H1 (cell line): ENCODE measurements around the gene KDR. TPM values are rescaled to one million over a fixed set of nuclear protein-coding genes. Genes with fewer than 3 reads are reported as not detected.

ENCODE experiments used
- CTCF ChIA-PET: fragments of 300-600 bp; sonication (Branson Sonifier 250); formaldehyde crosslinking; loops from one replicate; lab custom pipeline; 2021; ENCODE audit not compliant: partially characterized antibody; lab: Charles Lee
- POLR2A ChIA-PET: fragments of 300-600 bp; sonication (Branson Sonifier 250); formaldehyde crosslinking; loops from one replicate; lab custom pipeline; 2021; ENCODE audit warnings: inconsistent platforms; ENCODE audit not compliant: partially characterized antibody; lab: Charles Lee
- DNase-seq, 2 experiments: peaks; one replicate each; pipeline versions ENCODE4 v3.0.0 to v3.0.0-alpha.2; 2010 to 2022; ENCODE audit warnings: low spot score in 2 of 2, low read depth in 1 of 2, mixed read lengths in 1 of 2
- FAIRE-seq: peaks from 2 replicates; lab custom pipeline; 2011; peaks lifted over from hg19 to GRCh38; lab: Jason Lieb, UNC
- H2AFZ ChIP-seq: 2 replicates; pipeline ENCODE4 v1.8.1; 2012; ENCODE audit warnings: low read length, inconsistent platforms
- H2AK5ac ChIP-seq: 2 replicates; pipeline ENCODE4 v1.6.1; 2013; ENCODE audit warnings: low read depth, low read length
- H2BK120ac ChIP-seq: replicated peaks from 2 replicates; pipeline ENCODE3; 2013; ENCODE audit warnings: low read depth, low read length, inconsistent platforms
- H2BK12ac ChIP-seq: 2 replicates; pipeline ENCODE4 v1.6.1; 2013; ENCODE audit warnings: low read depth, low read length
- H2BK15ac ChIP-seq: 2 replicates; pipeline ENCODE4 v1.6.1; 2013; ENCODE audit warnings: low read length
- H2BK20ac ChIP-seq: 2 replicates; pipeline ENCODE4 v1.6.1; 2013; ENCODE audit warnings: low read length
- H2BK5ac ChIP-seq: 2 replicates; pipeline ENCODE4 v1.6.1; 2013; ENCODE audit warnings: low read depth, low read length
- H3K14ac ChIP-seq: 2 replicates; pipeline ENCODE4 v1.6.1; 2013; ENCODE audit warnings: inconsistent platforms; ENCODE audit not compliant: insufficient read length
- H3K18ac ChIP-seq: 2 replicates; pipeline ENCODE4 v1.6.1; 2013; ENCODE audit warnings: low read length; ENCODE audit errors: extremely low read depth
- H3K23ac ChIP-seq: 2 replicates; pipeline ENCODE4 v1.6.1; 2013; ENCODE audit warnings: inconsistent platforms; ENCODE audit not compliant: insufficient read length
- H3K23me2 ChIP-seq: 2 replicates; pipeline ENCODE4 v1.6.1; 2013; ENCODE audit warnings: low read depth, low read length
- H3K27ac ChIP-seq: 2 replicates; pipeline ENCODE4 v1.6.1; 2011; ENCODE audit warnings: low read depth, low read length, inconsistent platforms
- H3K27me3 ChIP-seq, 4 experiments: replicated peaks in 1 of 4; 1 replicate in 1 of 4; 2 replicates in 3 of 4; pipeline versions ENCODE4 v1.6.1 to v1.8.1; 2011 to 2013; ENCODE audit warnings: low read length in 3 of 4, mild to moderate bottlenecking in 3 of 4, inconsistent platforms in 2 of 4, mixed read lengths in 2 of 4, moderate library complexity in 1 of 4; ENCODE audit not compliant: control insufficient read depth in 3 of 4, insufficient read depth in 3 of 4; ENCODE audit errors: extremely low read depth in 1 of 4
- H3K36me3 ChIP-seq, 4 experiments: 2 replicates each; pipeline versions ENCODE4 v1.6.1 to v1.8.1; 2011 to 2013; ENCODE audit warnings: mild to moderate bottlenecking in 4 of 4, low read length in 3 of 4, moderate library complexity in 2 of 4, control low read depth in 1 of 4, inconsistent platforms in 1 of 4; ENCODE audit not compliant: insufficient read depth in 4 of 4, control insufficient read depth in 2 of 4
- H3K4ac ChIP-seq: replicated peaks from 2 replicates; pipeline ENCODE3; 2013; ENCODE audit warnings: low read length, low read depth, mixed read lengths, inconsistent platforms; ENCODE audit not compliant: insufficient read length
- H3K4me1 ChIP-seq, 4 experiments: replicated peaks in 1 of 4; 1 replicate in 1 of 4; 2 replicates in 3 of 4; pipeline versions ENCODE4 v1.6.1 to v1.8.1; 2011 to 2013; ENCODE audit warnings: low read length in 3 of 4, inconsistent platforms in 2 of 4, mixed read lengths in 1 of 4; ENCODE audit not compliant: insufficient read depth in 4 of 4, control insufficient read depth in 3 of 4
- H3K4me2 ChIP-seq, 2 experiments: 2 replicates each; pipeline versions ENCODE4 v1.6.1 to v1.8.1; 2011 to 2013; ENCODE audit warnings: low read depth in 2 of 2, low read length in 2 of 2, control low read depth in 1 of 2, inconsistent platforms in 1 of 2, mild to moderate bottlenecking in 1 of 2; ENCODE audit not compliant: insufficient read depth in 1 of 2
- H3K4me3 ChIP-seq, 4 experiments: fragments of 200-600, 300-600 bp in 1 of 4; sonication (generic), shearing (Covaris generic), sonication (Bioruptor Twin) in 1 of 4; 2 replicates each; pipeline versions ENCODE4 v1.5.1 to v1.8.1; 2011 to 2016; ENCODE audit warnings: low read length in 4 of 4, low read depth in 3 of 4, control low read depth in 2 of 4, inconsistent platforms in 2 of 4, mild to moderate bottlenecking in 2 of 4, mixed read lengths in 1 of 4, moderate library complexity in 1 of 4; ENCODE audit not compliant: insufficient read depth in 2 of 4; ENCODE audit errors: extremely low read depth in 1 of 4
- H3K56ac ChIP-seq: replicated peaks from 2 replicates; pipeline ENCODE3; 2013; ENCODE audit warnings: low read depth, mild to moderate bottlenecking, mixed read lengths, low read length, inconsistent platforms; ENCODE audit not compliant: insufficient read length
- H3K79me1 ChIP-seq: 2 replicates; pipeline ENCODE4 v1.6.1; 2013; ENCODE audit warnings: low read depth, low read length, control low read depth
- H3K79me2 ChIP-seq, 2 experiments: 2 replicates each; pipeline versions ENCODE4 v1.6.1 to v1.8.1; 2012 to 2013; ENCODE audit warnings: low read length in 2 of 2, mild to moderate bottlenecking in 2 of 2, inconsistent platforms in 1 of 2; ENCODE audit not compliant: insufficient read depth in 2 of 2, control insufficient read depth in 1 of 2
- H3K9ac ChIP-seq, 4 experiments: replicated peaks in 1 of 4; 1 replicate in 1 of 4; 2 replicates in 3 of 4; pipeline versions ENCODE4 v1.6.1 to v1.8.1; 2011 to 2013; ENCODE audit warnings: low read depth in 3 of 4, low read length in 3 of 4, control low read depth in 2 of 4, mild to moderate bottlenecking in 2 of 4, moderate library complexity in 2 of 4, inconsistent platforms in 1 of 4; ENCODE audit errors: extremely low read depth in 1 of 4
- H3K9me3 ChIP-seq, 2 experiments: 2 replicates each; pipeline versions ENCODE4 v1.6.1 to v1.8.1; 2012 to 2013; ENCODE audit warnings: mild to moderate bottlenecking in 2 of 2, moderate library complexity in 2 of 2, control low read depth in 1 of 2, inconsistent platforms in 1 of 2, low read depth in 1 of 2, low read length in 1 of 2, mixed read lengths in 1 of 2; ENCODE audit not compliant: insufficient read depth in 2 of 2
- H4K20me1 ChIP-seq, 2 experiments: replicated peaks in 1 of 2; 2 replicates each; pipeline versions ENCODE3 to v1.8.1; 2011 to 2013; ENCODE audit warnings: inconsistent platforms in 2 of 2, low read length in 2 of 2, mild to moderate bottlenecking in 1 of 2; ENCODE audit not compliant: insufficient read depth in 2 of 2, control insufficient read depth in 1 of 2
- H4K5ac ChIP-seq: 2 replicates; pipeline ENCODE4 v1.6.1; 2013; ENCODE audit warnings: low read length, low read depth, mixed read lengths, inconsistent platforms; ENCODE audit not compliant: insufficient read length
- H4K8ac ChIP-seq: 2 replicates; pipeline ENCODE4 v1.8.0; 2013; ENCODE audit warnings: mild to moderate bottlenecking, moderate library complexity, low read length, inconsistent platforms; ENCODE audit not compliant: insufficient read depth; ENCODE audit errors: extremely low read depth
- H4K91ac ChIP-seq: replicated peaks from 2 replicates; pipeline ENCODE3; 2013; ENCODE audit warnings: low read length, mixed read lengths, inconsistent platforms; ENCODE audit not compliant: insufficient read length
- ATF2 ChIP-seq: IDR thresholded peaks from 2 replicates; pipeline ENCODE4 v1.6.1; 2012; ENCODE audit warnings: low read length, inconsistent platforms
- CREB1 ChIP-seq: IDR thresholded peaks from 2 replicates; pipeline ENCODE4 v1.6.1; 2012; ENCODE audit warnings: inconsistent platforms
- EGR1 ChIP-seq: IDR thresholded peaks from 2 replicates; pipeline ENCODE4 v1.6.1; 2011; ENCODE audit warnings: low read depth, low read length, borderline replicate concordance
- EP300 ChIP-seq, 2 experiments: IDR thresholded peaks; 1 replicate in 1 of 2; 2 replicates in 1 of 2; pipeline ENCODE4 v1.6.1; 2011 to 2012; ENCODE audit warnings: low read depth in 2 of 2, low read length in 2 of 2, mild to moderate bottlenecking in 2 of 2, borderline replicate concordance in 1 of 2, inconsistent platforms in 1 of 2, moderate library complexity in 1 of 2
- MAX ChIP-seq: IDR thresholded peaks from 2 replicates; pipeline ENCODE4 v1.6.1; 2012; ENCODE audit warnings: inconsistent platforms
- POLR2AphosphoS5 ChIP-seq: IDR thresholded peaks from 2 replicates; pipeline ENCODE4 v1.6.1; 2011; ENCODE audit warnings: low read depth, low read length
- POU5F1 ChIP-seq: IDR thresholded peaks from 2 replicates; pipeline ENCODE4 v1.6.1; 2011; ENCODE audit warnings: low read depth, mild to moderate bottlenecking, low read length, moderate library complexity
- RFX5 ChIP-seq: IDR thresholded peaks from 2 replicates; pipeline ENCODE4 v1.6.1; 2011; ENCODE audit warnings: low read depth, low read length, improper control_type of control experiment, borderline replicate concordance
- WGBS, 2 experiments: shearing (Covaris generic) in 1 of 2; methylation state at CpG; one replicate each; pipeline versions ENCODE4 v1.1.6 to v1.1.7; 2013 to 2015; ENCODE audit warnings: low lambda C conversion rate in 2 of 2, mixed read lengths in 2 of 2, inconsistent platforms in 1 of 2, low coverage in 1 of 2, missing lambda C conversion rate in 1 of 2; ENCODE audit not compliant: insufficient replicate concordance in 2 of 2, insufficient coverage in 1 of 2, insufficient read length in 1 of 2; ENCODE audit errors: extremely low coverage in 1 of 2, missing lambda C conversion rate in 1 of 2; 5-methylcytosine and 5-hydroxymethylcytosine counted together
- polyA plus RNA-seq, 7 experiments: library from polyadenylated mRNA; depleted of rRNA in 3 of 7; stranded (reverse) in 5 of 7; unstranded in 2 of 7; fragments of >200 nt in 5 of 7; fragments of 200-250 nt in 2 of 7; gene quantifications; 1 replicate in 5 of 7; 2 replicates in 1 of 7; 4 replicates in 1 of 7; pipeline versions ENCODE4 v1.2.1 to v1.2.3, GENCODE V29; 2011 to 2013; ENCODE audit warnings: missing spikeins in 2 of 7, mixed read lengths in 2 of 7
- total RNA-seq: library from RNA; stranded (reverse); fragmentation: NEBNext Ultra II Directional; extraction: Animal tissue kit (Norgen Biotek cat#: 25700); gene quantifications from 2 replicates; pipeline ENCODE4 v1.2.1, GENCODE V29; 2021

Gene KDR
- total and polyA plus RNA-seq, 2 of the 8 experiments (the other 6 are each of a cell fraction or from before 2014, with no cell fraction given), result 69.3 to 106 TPM

GRCh38 chr4:55032788-55033187 lies 92.6 kb downstream of the KDR start:
- CTCF ChIA-PET, result interaction anchor here (0.6 to 0.9 kb wide), 4 partner anchors 24 to 1060 kb away, joined by 3 to 4 read pairs (median 4); no protein-coding TSS in a partner anchor
- no peak overlapping the region for H4K5ac ChIP-seq
- no peaks in the 10 kb centered on the region; a peak in 1 of 8 replicates for H3K36me3 ChIP-seq
- H3K23me2 ChIP-seq, result no peaks in the 10 kb centered on the region
- no peak overlapping the region for H3K27ac ChIP-seq
- no peak overlapping the region for H2BK5ac ChIP-seq
- H2AFZ ChIP-seq, result peak overlapping the region; percentile 50; the same call in 1 of the 2 replicates
- H3K9ac ChIP-seq, result peak overlapping the region in 1 of 4 experiments; percentile 49; a peak in 1 of 7 replicates
- H3K27me3 ChIP-seq, result no peaks in the 10 kb centered on the region; a peak in 1 of 7 replicates
- DNase-seq (no peak), FAIRE-seq (no peak)
- no peak overlapping the region for H2BK12ac ChIP-seq
- no peak overlapping the region for H2AK5ac ChIP-seq
- no peak overlapping the region for H3K14ac ChIP-seq
- H3K56ac ChIP-seq, result no peak overlapping the region
- no peak overlapping the region for H4K8ac ChIP-seq
- H2BK120ac ChIP-seq, result no peak overlapping the region
- no peaks in the 10 kb centered on the region for H3K79me2 ChIP-seq
- TF ChIP-seq POLR2AphosphoS5 (no peak), ATF2 (no peak), EP300 (IDR thresholded peaks at IDR 0.05; ENCODE audit: borderline replicate concordance in 1 of 2, low read depth in 2 of 2, low read length in 2 of 2) (no peak), POU5F1 (no peak), EGR1 (no peak), RFX5 (no peak), CREB1 (no peak), MAX (no peak)
- H2BK20ac ChIP-seq, result no peak overlapping the region
- no peak overlapping the region for H2BK15ac ChIP-seq
- H3K4me3 ChIP-seq, result no peak overlapping the region
- no peak overlapping the region for H3K23ac ChIP-seq
- H3K4me1 ChIP-seq, result peaks cover 0 to 5% (median 2%) of the 10 kb centered on the region in 4 experiments; a peak in 5 of 7 replicates
- 58% methylated on average over 1 of the region's 1 CpG; no CpG with 5 or more reads in 1 of the 2 experiments for WGBS, 2 experiments
- no peak overlapping the region for H3K4me2 ChIP-seq
- POLR2A ChIA-PET, result interaction anchor here (0.8 kb wide), 1 partner anchor 19 kb away, joined by 5 read pairs; no protein-coding TSS in a partner anchor
- no peaks in the 10 kb centered on the region for H3K79me1 ChIP-seq
- no peaks in the 10 kb centered on the region for H4K20me1 ChIP-seq
- no peaks in the 10 kb centered on the region for H3K9me3 ChIP-seq
- H3K18ac ChIP-seq, result no peak overlapping the region
- no peak overlapping the region for H4K91ac ChIP-seq
- H3K4ac ChIP-seq, result no peak overlapping the region
